Stimulated activated CD8-positive, alpha-beta memory T cell treated with anti-CD3 and anti-CD28 coated beads, Interleukin-4, amount 100 ng/mL, for 24 hours (primary cell): ENCODE data around the gene DHCR7.

Experiments
- DNase-seq: peaks from one replicate; pipeline ENCODE4 v3.0.0-alpha.2; 2020; ENCODE audit warnings: low read depth

Gene DHCR7

GRCh38 chr11:71456831-71457230 lies 8.6 kb upstream of the DHCR7 start:
- no peak for DNase-seq

GRCh38 chr11:71456294-71456693 lies 8.1 kb upstream of the DHCR7 start:
- DNase-seq, result no peak

- DNase-seq, result no peak
These were observed 6.4 kb upstream of the DHCR7 start for GRCh38 chr11:71454470-71455113.

GRCh38 chr11:71453918-71454304 lies 5.7 kb upstream of the DHCR7 start:
- DNase-seq, result no peak

- DNase-seq, result peak; percentile 95
These were observed 5.1 kb upstream of the DHCR7 start, which contains the start of gene NADSYN1 for GRCh38 chr11:71453037-71453917. TSS of gene NADSYN1 (plus strand) at chr11:71453203. CDS start at chr11:71453297, 94 bp downstream.

GRCh38 chr11:71452199-71453036 lies 4.2 kb upstream of the DHCR7 start:
- peak; percentile 35 for DNase-seq

GRCh38 chr11:71451596-71452198 lies 3.5 kb upstream of the DHCR7 start:
- no peak for DNase-seq

- no peak for DNase-seq
These were observed 2.7 kb upstream of the DHCR7 start for GRCh38 chr11:71450939-71451338.

- no peak for DNase-seq
These were observed 2.3 kb upstream of the DHCR7 start for GRCh38 chr11:71450507-71450906.

- DNase-seq, result no peak
These were observed 1.4 kb upstream of the DHCR7 start for GRCh38 chr11:71449596-71449995.

- peak; percentile 19 for DNase-seq
These were observed 369 bp downstream of the DHCR7 start for GRCh38 chr11:71447791-71448256.

GRCh38 chr11:71446942-71447688 lies 1.1 kb downstream of the DHCR7 start:
- no peak for DNase-seq

GRCh38 chr11:71446150-71446549 lies 2.0 kb downstream of the DHCR7 start:
- no peak for DNase-seq

GRCh38 chr11:71444811-71445210 lies 3.4 kb downstream of the DHCR7 start:
- no peak for DNase-seq

GRCh38 chr11:71443736-71444445 lies 4.3 kb downstream of the DHCR7 start:
- DNase-seq, result no peak

GRCh38 chr11:71442880-71443279 lies 5.3 kb downstream of the DHCR7 start:
- DNase-seq, result no peak

GRCh38 chr11:71442123-71442522 lies 6.1 kb downstream of the DHCR7 start:
- no peak for DNase-seq

- DNase-seq, result no peak
These were observed 6.9 kb downstream of the DHCR7 start for GRCh38 chr11:71441251-71441650.

- no peak for DNase-seq
These were observed 8.0 kb downstream of the DHCR7 start for GRCh38 chr11:71440021-71440755.

- DNase-seq, result no peak
These were observed 9.5 kb downstream of the DHCR7 start for GRCh38 chr11:71438650-71439049.
